Gastroesophageal sphincter (tissue), 3 donors: ENCODE results near the gene DNAJC12.
"Not testable (repeated sequence)": the region's sequence is repeated elsewhere in the genome, so short reads cannot be mapped to it uniquely, and the experiment has no call there.

ENCODE experiments used
- CTCF ChIP-seq, 4 experiments: fragments of 200-600 bp in 2 of 4; fragments of 450-650 bp in 2 of 4; sonication (generic) in 1 of 4; IDR thresholded peaks; one replicate each; pipeline ENCODE4 v1.5.1; 2017 to 2019; ENCODE audit warnings: antibody characterized with exemption in 4 of 4, mild to moderate bottlenecking in 2 of 4, moderate library complexity in 2 of 4
- EP300 ChIP-seq: sonication (generic); formaldehyde crosslinking; IDR thresholded peaks from one replicate; pipeline ENCODE4 v1.6.1; 2017; ENCODE audit warnings: antibody characterized with exemption, mild to moderate bottlenecking
- POLR2A ChIP-seq, 2 donors: fragments of 450-650 bp; IDR thresholded peaks; one replicate each; pipeline ENCODE4 v1.6.1; 2017; ENCODE audit warnings: antibody characterized with exemption in 2 of 2, mild to moderate bottlenecking in 2 of 2, moderate library complexity in 1 of 2
- POLR2AphosphoS5 ChIP-seq: sonication (generic); formaldehyde crosslinking; IDR thresholded peaks from one replicate; pipeline ENCODE4 v1.6.1; 2017; ENCODE audit warnings: antibody characterized with exemption

- not testable (repeated sequence) for TF ChIP-seq CTCF (IDR thresholded peaks at IDR 0.05); POLR2A (IDR thresholded peaks at IDR 0.05); EP300; POLR2AphosphoS5
Observed at GRCh38 chr10:67839511-67839910, 1.5 kb upstream of the DNAJC12 start.
